OCI-LY7 (cell line): Measurements from ENCODE around the gene FKBP9.

ENCODE experiments used
- CTCF ChIP-seq: fragments of 200-600 bp; sonication (generic); conservative IDR thresholded peaks from 2 replicates; pipeline ENCODE4 v1.5.1; 2014; ENCODE audit warnings: mild to moderate bottlenecking, antibody characterized with exemption, low read length, moderate library complexity, mixed read lengths
- EZH2phosphoT487 ChIP-seq: fragments of 200-600 bp; sonication (generic); IDR thresholded peaks from 2 replicates; pipeline ENCODE4 v1.6.1; 2018; ENCODE audit warnings: low read depth, borderline replicate concordance, mild to moderate bottlenecking, mixed run types, antibody characterized with exemption, low read length, moderate library complexity, mixed read lengths

GRCh38 chr7:32941681-32942414, 15.4 kb upstream of the FKBP9 start:
- no peak for TF ChIP-seq CTCF
- TF ChIP-seq EZH2phosphoT487 = no peak
